CD4-positive, alpha-beta T cell treated with Interleukin-1 beta for 1 hour (primary cell): ENCODE results near the gene OGT.
"Not testable (repeated sequence)": the region's sequence is repeated elsewhere in the genome, so short reads cannot be mapped to it uniquely, and the experiment has no call there.

Experiments
- DNase-seq, 2 donors: peaks; one replicate each; pipeline ENCODE4 v3.0.0-alpha.2; 2020 to 2022

OGT gene

GRCh38 chrX:71541210-71542022, 8.5 kb downstream of the OGT start:
- no peak for DNase-seq

- no peak for DNase-seq
Measured at GRCh38 chrX:71542411-71542810, 9.5 kb downstream of the OGT start.

- no peak for DNase-seq
Measured at GRCh38 chrX:71542825-71543224, 9.9 kb downstream of the OGT start.

- no peak for DNase-seq
Measured at GRCh38 chrX:71543316-71543715, 10.4 kb downstream of the OGT start.

GRCh38 chrX:71545364-71545763, 12.5 kb downstream of the OGT start:
- DNase-seq = no peak

- no peak for DNase-seq
Measured at GRCh38 chrX:71546879-71547278, 14.0 kb downstream of the OGT start.

- DNase-seq = no peak
Measured at GRCh38 chrX:71547339-71547738, 14.4 kb downstream of the OGT start.

- DNase-seq = no peak
Measured at GRCh38 chrX:71549986-71550385, 17.1 kb downstream of the OGT start.

GRCh38 chrX:71550578-71550977, 17.7 kb downstream of the OGT start:
- DNase-seq = no peak

- no peak for DNase-seq
Measured at GRCh38 chrX:71556036-71556435, 23.1 kb downstream of the OGT start.

GRCh38 chrX:71558920-71559319, 26.0 kb downstream of the OGT start:
- no peak for DNase-seq

GRCh38 chrX:71559773-71560172, 26.9 kb downstream of the OGT start:
- not testable (repeated sequence) for DNase-seq

- no peak for DNase-seq
Measured at GRCh38 chrX:71563921-71564320, 31.0 kb downstream of the OGT start.

- no peak for DNase-seq
Measured at GRCh38 chrX:71565474-71566041, 32.7 kb downstream of the OGT start.

GRCh38 chrX:71571390-71571789, 38.5 kb downstream of the OGT start:
- DNase-seq = not testable (repeated sequence)

GRCh38 chrX:71573590-71573989, 40.7 kb downstream of the OGT start:
- DNase-seq = no peak

GRCh38 chrX:71577682-71578081, 44.8 kb downstream of the OGT start:
- no peak for DNase-seq

GRCh38 chrX:71578253-71579135, 45.6 kb downstream of the OGT start, which contains the start of gene GCNA:
Gene GCNA, plus strand, starts transcription at chrX:71578437. Its CDS starts 2,385 bp downstream, at chrX:71580822.
- no peak for DNase-seq

- no peak for DNase-seq
Measured at GRCh38 chrX:71579136-71579989, 46.5 kb downstream of the OGT start.

GRCh38 chrX:71579990-71580380, 47.1 kb downstream of the OGT start:
- no peak for DNase-seq

GRCh38 chrX:71581210-71581609, 48.3 kb downstream of the OGT start:
- no peak for DNase-seq

GRCh38 chrX:71586929-71587328, 54.0 kb downstream of the OGT start:
- DNase-seq = no peak

GRCh38 chrX:71593210-71593609, 60.3 kb downstream of the OGT start:
- not testable (repeated sequence) for DNase-seq
